ENCODE measurements around the gene GABRG2.
"Not testable (repeated sequence)": the region's sequence is repeated elsewhere in the genome, so short reads cannot be mapped to it uniquely, and the experiment has no call there.

The GABRG2 gene

DNA sequence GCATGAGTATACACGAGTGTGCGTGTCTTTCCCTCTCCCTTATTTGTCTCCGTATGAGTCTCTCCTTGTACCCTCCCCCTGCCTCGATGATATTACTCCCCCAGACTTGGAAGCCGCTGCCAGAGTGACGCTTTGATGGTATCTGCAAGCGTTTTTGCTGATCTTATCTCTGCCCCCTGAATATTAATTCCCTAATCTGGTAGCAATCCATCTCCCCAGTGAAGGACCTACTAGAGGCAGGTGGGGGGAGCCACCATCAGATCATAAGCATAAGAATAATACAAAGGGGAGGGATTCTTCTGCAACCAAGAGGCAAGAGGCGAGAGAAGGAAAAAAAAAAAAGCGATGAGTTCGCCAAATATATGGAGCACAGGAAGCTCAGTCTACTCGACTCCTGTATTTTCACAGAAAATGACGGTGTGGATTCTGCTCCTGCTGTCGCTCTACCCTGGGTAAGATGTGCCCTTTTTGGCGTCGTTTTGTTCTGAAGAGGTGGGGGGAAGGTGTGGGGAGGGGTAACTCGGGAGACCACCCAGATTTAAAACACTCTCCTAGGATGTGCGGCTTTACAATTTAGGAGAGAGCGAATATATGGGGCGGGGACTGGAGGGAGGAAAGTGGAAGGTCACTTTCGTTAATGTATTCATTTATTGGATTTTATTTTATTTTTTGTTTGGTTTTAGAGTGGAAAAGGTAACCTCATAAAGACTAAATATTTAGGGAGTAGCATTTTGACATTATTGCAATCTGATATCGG lies at the start of gene GABRG2:
TSS of gene GABRG2 (plus strand) at position 119 of the 757 bp plus-strand sequence. CDS start at position 346, 227 bp downstream.
- Mint-ChIP-seq H3K4me1 (no peaks in the 10 kb centered on the region), H3K27ac (no peak within 1 kb of the TSS), H3K36me3 (no peaks in the 10 kb centered on the region), H3K4me3 (no peak within 1 kb of the TSS), H3K9me3 (peaks cover 4% of the 10 kb centered on the region), H3K27me3 (no peaks in the 10 kb centered on the region)
- no peak for ATAC-seq

DNA sequence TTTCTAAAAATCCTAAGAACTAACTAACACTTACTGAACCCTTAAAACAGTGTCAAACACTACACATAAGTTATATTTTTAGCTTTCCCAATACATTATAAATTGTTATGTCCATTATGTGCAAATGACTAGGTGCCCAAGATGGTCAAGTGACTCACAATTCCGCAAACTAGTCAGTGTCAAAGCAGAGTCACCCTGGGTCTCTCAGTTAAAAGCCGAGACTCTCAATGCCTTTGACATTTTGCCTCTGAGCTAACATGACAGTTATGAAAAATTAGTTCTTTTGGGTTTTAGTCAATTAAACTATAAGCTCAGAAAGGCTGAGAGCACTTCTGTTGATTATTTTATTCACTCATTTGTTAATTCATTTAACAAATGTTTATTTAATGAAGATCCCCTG lies 42.3 kb upstream of the GABRG2 start:
- Mint-ChIP-seq H3K36me3 (no peaks in the 10 kb centered on the region), H3K27ac (no peak overlapping the region), H3K4me3 (no peak overlapping the region), H3K4me1 (no peaks in the 10 kb centered on the region), H3K27me3 (no peaks in the 10 kb centered on the region), H3K9me3 (peaks cover 6% of the 10 kb centered on the region)
- no peak for ATAC-seq

DNA sequence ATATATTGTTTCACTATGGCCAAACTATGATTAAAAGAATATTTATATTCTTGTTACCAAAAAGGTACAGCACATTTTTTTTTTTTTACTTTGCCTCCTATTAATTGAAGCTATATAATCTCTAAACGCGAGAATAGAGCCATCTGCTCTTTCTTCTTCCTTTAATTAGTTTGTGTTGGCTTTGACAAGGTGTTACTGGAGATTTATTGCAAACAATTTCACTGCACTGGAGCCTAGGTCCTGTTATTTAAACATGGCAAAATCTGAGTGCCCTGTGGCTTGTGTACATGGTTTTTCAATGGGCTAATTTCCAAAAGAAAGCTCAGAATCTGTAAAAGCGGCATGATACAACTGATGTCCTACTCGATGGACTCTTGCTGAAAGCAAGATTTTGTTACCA lies 40.8 kb upstream of the GABRG2 start:
- Mint-ChIP-seq H3K27ac (no peak overlapping the region), H3K9me3 (peaks cover 6% of the 10 kb centered on the region), H3K4me1 (no peaks in the 10 kb centered on the region), H3K27me3 (no peaks in the 10 kb centered on the region), H3K4me3 (no peak overlapping the region), H3K36me3 (no peaks in the 10 kb centered on the region)
- ATAC-seq, result no peak

DNA sequence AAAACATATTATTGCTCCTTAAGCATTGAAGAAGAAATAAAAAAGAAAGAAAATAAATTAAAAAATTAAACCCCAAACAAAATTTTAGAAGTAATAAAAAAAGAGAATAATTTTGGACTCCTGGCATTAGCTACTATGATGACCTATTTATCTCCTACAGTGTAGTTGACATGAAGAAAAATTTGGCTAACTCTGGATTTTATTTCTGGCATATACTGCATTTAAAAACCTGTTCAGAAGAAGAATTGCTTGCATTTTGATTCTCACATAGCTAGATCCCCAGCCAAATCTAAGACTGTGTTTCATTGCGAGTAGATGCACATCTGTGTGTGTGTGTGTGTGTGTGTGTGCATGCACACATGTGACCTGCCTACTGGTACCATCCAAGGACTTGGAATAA lies 30.1 kb upstream of the GABRG2 start:
- Mint-ChIP-seq H3K4me1 (no peaks in the 10 kb centered on the region), H3K9me3 (peaks cover 6% of the 10 kb centered on the region), H3K27ac (no peak overlapping the region), H3K4me3 (no peak overlapping the region), H3K27me3 (no peaks in the 10 kb centered on the region), H3K36me3 (no peaks in the 10 kb centered on the region)
- no peak for ATAC-seq

DNA sequence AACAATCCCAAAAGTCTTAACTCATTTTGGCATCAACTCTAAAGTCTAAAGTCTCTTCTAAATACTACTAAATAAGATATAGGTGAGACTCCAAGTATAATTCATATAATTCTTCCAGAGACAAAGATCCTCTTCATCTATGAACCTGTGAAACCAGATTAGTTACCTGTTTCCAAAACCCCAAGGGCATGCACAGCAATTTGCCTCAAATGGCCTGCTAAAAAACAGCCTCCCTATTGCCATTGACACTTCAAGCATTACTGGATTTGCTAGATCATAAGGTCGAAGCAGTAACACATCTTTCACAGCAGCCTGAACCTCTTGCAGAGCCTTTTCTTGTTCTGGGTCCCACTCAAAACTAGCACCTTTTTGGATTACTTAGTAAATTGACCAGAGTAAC lies 20.3 kb upstream of the GABRG2 start:
- Mint-ChIP-seq H3K4me3 (no peak overlapping the region), H3K36me3 (no peaks in the 10 kb centered on the region), H3K4me1 (no peaks in the 10 kb centered on the region), H3K27ac (no peak overlapping the region), H3K27me3 (no peaks in the 10 kb centered on the region), H3K9me3 (no peaks in the 10 kb centered on the region)
- no peak for ATAC-seq

DNA sequence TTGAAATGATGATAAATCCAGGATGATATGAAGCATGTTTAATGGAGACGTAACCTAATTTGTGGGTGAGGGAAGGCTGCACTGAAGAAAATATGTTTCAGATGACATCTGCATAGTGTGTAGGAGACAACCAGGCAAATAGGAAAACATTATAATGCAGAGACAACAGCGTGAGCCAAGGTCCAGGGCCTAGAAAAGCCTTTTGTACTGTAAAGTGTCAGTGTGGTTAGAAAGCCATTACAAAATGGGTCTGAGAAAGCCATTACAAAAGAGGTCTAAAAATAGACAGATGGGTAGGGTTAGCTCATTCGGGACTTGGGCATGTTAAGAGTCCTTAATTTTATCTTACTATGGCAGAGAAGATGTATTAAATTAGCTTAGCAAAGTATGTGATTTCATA lies 14.9 kb upstream of the GABRG2 start:
- H3K27me3 Mint-ChIP-seq, result no peaks in the 10 kb centered on the region
- ATAC-seq, result no peak
- H3K4me3 Mint-ChIP-seq, result no peak overlapping the region
- no peaks in the 10 kb centered on the region for H3K36me3 Mint-ChIP-seq
- H3K27ac Mint-ChIP-seq, result no peak overlapping the region
- H3K4me1 Mint-ChIP-seq, result no peaks in the 10 kb centered on the region
- H3K9me3 Mint-ChIP-seq, result peaks cover 8% of the 10 kb centered on the region

DNA sequence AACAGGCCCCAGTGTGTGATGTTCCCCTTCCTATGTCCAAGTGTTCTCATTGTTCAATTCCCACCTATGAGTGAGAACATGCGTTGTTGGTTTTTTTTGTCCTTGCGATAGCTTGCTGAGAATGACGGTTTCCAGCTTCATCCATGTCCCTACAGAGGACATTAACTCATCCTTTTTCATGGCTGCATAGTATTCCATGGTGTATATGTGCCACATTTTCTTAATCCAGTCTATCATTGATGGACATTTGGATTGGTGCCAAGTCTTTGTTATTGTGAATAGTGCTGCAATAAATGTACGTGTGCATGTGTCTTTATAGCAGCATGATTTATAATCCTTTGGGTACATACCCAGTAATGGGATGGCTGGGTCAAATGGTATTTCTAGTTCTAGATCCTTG lies 12.5 kb upstream of the GABRG2 start:
- H3K4me1 Mint-ChIP-seq, H3K27ac Mint-ChIP-seq, H3K36me3 Mint-ChIP-seq: not testable (repeated sequence)

DNA sequence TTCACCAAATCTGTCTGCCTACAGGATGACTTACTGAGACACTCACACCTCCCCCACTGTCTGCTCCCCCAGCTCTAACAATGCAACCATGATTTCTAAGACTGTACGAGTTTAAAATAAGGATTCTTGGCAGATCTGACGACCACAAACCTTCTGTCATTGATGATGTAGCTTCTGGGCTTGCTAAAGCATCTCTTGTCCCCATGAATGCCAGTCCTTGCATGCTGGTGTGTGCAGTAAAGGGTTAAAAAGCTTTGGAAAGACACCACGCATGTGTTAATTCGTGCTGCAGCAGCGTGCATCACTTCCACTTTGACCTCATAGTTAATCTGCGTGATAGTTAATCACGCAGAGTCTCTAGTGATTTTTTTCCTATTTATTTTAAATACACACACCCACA lies 411 bp upstream of the GABRG2 start:
- Mint-ChIP-seq H3K27ac (no peak overlapping the region), H3K9me3 (peaks cover 4% of the 10 kb centered on the region), H3K4me1 (no peaks in the 10 kb centered on the region), H3K36me3 (no peaks in the 10 kb centered on the region), H3K27me3 (no peaks in the 10 kb centered on the region), H3K4me3 (no peak overlapping the region)
- no peak for ATAC-seq

More for the DNA sequence above, 12.5 kb upstream of the GABRG2 start:
- not testable (repeated sequence) for ATAC-seq, H3K27me3 Mint-ChIP-seq, H3K4me3 Mint-ChIP-seq, H3K9me3 Mint-ChIP-seq

DNA sequence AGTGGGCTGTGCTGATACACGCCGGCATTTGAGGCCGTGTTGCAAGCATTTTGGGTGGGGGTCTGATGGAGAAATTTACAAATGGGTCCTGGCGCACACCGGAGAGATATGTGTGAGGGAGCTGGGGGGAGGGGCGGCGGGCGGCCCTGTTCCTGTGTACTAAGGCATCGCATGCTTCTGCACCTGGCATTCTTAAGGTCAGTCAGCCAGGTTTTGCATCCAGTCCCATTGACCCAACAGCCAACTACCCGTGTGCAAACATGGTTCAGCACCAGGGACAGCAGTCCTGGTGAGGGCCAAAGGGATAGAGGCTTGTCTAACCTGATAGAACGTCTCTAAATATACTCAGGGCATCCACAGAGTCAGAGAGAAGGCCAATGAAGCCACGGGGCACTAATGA lies 839 bp downstream of the GABRG2 start:
- Mint-ChIP-seq H3K4me3 (no peak overlapping the region), H3K9me3 (peaks cover 4% of the 10 kb centered on the region), H3K27me3 (no peaks in the 10 kb centered on the region), H3K36me3 (no peaks in the 10 kb centered on the region), H3K4me1 (no peaks in the 10 kb centered on the region), H3K27ac (no peak overlapping the region)
- no peak for ATAC-seq

DNA sequence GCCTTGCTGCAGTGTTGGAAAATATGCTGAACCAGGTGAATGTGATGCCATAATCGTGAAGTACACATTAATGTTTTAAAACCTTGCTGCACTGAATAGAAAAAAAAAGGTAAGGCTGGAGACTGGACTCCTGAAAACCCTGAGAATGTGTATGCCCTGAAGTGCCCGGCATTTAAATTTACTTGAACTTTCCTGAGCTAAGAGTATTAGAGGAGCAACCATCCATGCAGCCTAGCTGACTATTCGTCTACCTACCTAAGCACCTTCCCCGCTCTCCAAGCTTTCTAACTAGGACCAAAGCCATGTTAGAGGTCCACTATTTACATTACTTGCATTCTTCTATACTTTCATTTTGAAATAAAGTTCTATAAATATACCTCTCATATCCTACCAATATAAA lies 1.4 kb downstream of the GABRG2 start:
- no peaks in the 10 kb centered on the region for H3K4me1 Mint-ChIP-seq
- H3K36me3 Mint-ChIP-seq, result no peaks in the 10 kb centered on the region

DNA sequence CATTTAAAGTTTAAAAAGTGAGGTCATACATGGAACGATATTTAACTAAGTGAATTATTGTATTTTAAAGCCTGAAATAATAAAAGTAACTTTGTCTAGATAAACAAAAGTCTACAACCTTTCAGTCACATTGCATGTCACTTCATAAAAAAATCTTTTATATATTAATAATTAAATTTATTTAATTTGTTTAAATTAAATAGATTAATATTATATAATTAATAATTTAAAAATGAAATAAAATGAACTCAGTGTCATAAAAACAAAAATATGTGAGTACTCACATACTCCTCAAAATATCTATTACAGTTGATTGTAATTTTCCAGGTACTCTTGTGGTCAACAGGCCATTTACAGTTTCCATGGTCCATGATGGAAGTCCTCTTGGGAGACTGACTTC lies 11.2 kb downstream of the GABRG2 start:
- no peaks in the 10 kb centered on the region for H3K4me1 Mint-ChIP-seq
- no peak for ATAC-seq
- no peaks in the 10 kb centered on the region for H3K36me3 Mint-ChIP-seq
- H3K4me3 Mint-ChIP-seq, result no peak overlapping the region
- no peaks in the 10 kb centered on the region for H3K27me3 Mint-ChIP-seq
- H3K27ac Mint-ChIP-seq, result no peak overlapping the region
- no peaks in the 10 kb centered on the region for H3K9me3 Mint-ChIP-seq

More for the DNA sequence above, 1.4 kb downstream of the GABRG2 start:
- Mint-ChIP-seq H3K27ac (no peak overlapping the region), H3K9me3 (peaks cover 4% of the 10 kb centered on the region), H3K4me3 (no peak overlapping the region), H3K27me3 (no peaks in the 10 kb centered on the region)
- no peak for ATAC-seq

DNA sequence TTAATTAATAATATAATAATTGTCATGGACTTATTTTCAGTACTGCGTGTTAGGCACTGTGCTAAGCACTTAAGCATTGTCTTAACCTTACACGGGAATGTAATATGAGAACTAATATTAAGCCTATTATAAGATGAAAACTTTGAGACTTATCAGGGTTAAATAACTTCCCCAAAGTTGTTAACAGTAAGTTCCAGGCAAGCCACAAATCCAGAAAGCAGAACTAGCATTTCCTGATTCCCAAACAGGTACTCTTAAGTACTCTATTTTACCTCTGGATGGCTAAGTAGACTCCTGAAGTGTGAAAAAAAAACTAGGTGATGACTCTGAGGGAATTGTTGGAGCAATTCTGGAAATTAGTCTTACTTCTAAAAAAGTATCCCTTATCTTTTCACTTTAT lies 23.8 kb downstream of the GABRG2 start:
- no peak for ATAC-seq
- H3K9me3 Mint-ChIP-seq, result no peaks in the 10 kb centered on the region

DNA sequence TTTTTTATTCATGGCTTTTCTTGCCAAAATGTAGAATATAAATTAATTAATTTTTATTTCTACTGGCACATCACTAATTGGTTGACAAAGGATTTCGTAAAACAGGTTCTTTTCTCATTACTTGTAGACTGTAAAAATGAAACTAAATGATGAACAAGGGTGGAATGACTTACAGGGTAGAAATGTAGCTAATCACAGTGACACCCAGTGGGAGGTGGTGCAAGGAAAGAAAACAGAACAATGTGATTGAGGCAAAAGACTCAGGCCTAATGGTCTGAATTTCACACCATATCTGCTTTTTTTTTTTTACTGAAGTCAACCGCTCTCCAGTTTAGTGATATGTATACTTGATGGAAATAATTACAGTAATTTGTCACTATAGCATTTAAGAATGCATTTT lies 28.9 kb downstream of the GABRG2 start:
- H3K9me3 Mint-ChIP-seq, result peaks cover 4% of the 10 kb centered on the region
- no peaks in the 10 kb centered on the region for H3K4me1 Mint-ChIP-seq
- H3K36me3 Mint-ChIP-seq, result no peaks in the 10 kb centered on the region
- no peak overlapping the region for H3K4me3 Mint-ChIP-seq
- ATAC-seq, result no peak
- no peak overlapping the region for H3K27ac Mint-ChIP-seq
- H3K27me3 Mint-ChIP-seq, result no peaks in the 10 kb centered on the region

More for the DNA sequence above, 23.8 kb downstream of the GABRG2 start:
- Mint-ChIP-seq H3K27me3 (no peaks in the 10 kb centered on the region), H3K4me1 (no peaks in the 10 kb centered on the region), H3K27ac (no peak overlapping the region), H3K4me3 (no peak overlapping the region), H3K36me3 (no peaks in the 10 kb centered on the region)

DNA sequence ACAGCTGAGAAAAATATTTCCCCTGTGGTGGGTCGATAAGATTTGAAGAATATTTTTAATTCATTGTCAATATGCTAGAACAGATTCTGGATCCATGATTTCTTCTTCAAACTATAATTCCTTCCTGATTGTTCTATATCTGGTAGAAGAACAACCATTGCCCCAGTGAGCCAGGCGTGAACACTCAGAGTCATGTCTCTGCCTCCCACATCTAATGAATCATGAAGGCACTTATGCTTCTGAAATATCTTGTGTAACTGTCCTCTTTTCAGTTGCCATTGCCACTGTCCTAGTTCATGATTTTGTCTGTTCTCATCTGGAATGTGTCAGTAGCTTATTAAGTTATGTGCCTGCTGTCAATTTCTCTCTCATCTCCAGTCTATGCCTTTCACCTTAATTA lies 40.0 kb downstream of the GABRG2 start:
- Mint-ChIP-seq H3K27ac (no peak overlapping the region), H3K27me3 (no peaks in the 10 kb centered on the region), H3K4me1 (no peaks in the 10 kb centered on the region), H3K4me3 (no peak overlapping the region), H3K9me3 (no peaks in the 10 kb centered on the region), H3K36me3 (no peaks in the 10 kb centered on the region)
- ATAC-seq, result no peak

DNA sequence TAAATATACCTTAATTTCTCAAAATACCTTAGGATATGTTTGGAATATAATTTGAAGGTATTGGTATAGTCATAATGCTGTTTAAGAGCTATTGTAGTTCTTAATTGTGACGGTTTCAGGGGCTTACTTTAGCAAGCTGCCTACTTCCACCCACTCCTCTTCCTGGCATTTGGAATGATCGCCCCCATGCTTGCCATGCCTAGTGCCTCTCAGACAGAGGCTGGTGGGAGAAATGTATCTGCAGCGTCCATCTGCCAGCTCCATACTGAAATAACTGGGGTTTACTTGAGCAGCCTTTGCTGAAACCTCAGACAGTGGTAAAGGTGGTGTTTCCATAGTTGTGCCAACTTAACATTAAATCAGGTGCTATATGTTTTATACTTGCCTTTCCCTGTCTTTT lies 52.2 kb downstream of the GABRG2 start:
- ATAC-seq, result no peak
- Mint-ChIP-seq H3K4me1 (no peaks in the 10 kb centered on the region), H3K9me3 (no peaks in the 10 kb centered on the region), H3K36me3 (no peaks in the 10 kb centered on the region), H3K27ac (no peak overlapping the region), H3K4me3 (no peak overlapping the region), H3K27me3 (no peaks in the 10 kb centered on the region)

DNA sequence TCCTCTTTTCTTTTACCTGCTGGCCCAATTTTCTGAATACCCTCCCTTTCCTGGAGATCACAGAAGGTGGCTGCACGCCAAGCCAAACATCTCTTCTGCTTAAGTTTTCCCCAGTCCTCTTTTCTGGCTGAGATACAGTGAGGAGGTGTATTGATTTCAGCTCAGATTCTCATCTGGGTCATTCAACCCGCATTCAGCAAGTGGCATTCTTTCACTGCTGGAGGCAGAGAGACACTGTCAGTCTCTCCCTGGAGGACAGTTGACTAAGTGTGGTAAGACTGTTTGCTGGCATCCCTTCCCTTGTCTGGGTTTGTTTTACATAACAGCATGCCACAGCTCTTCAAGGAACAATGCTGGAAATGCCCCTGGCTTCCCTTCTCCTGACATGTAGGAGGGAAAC lies 60.5 kb downstream of the GABRG2 start:
- Mint-ChIP-seq H3K4me1 (no peaks in the 10 kb centered on the region), H3K36me3 (no peaks in the 10 kb centered on the region), H3K9me3 (peaks cover 4% of the 10 kb centered on the region), H3K27me3 (no peaks in the 10 kb centered on the region), H3K4me3 (no peak overlapping the region), H3K27ac (no peak overlapping the region)
- no peak for ATAC-seq

Measured in stimulated activated memory B cell treated with anti-CD40 and anti-IgM and Interleukin-4, amounts not matched to agents 10 μg/mL and 1 μg/mL and 100 μg/mL, for 72 hours (primary cell).